AG04449 (cell line): ENCODE data around the gene MFN2.
A peak's percentile ranks its signal among the peaks of the same experiment; 100 is the strongest.

ENCODE experiments used
- CTCF ChIA-PET: fragments of 350-600 bp; formaldehyde crosslinking; extraction: SDS; loops from one replicate; lab custom pipeline; 2021; ENCODE audit warnings: antibody characterized with exemption; lab: Yijun Ruan, JAX
- POLR2A ChIA-PET: fragments of 400-600, 350-600 bp; formaldehyde crosslinking; extraction: SDS; loops from one replicate; lab custom pipeline; 2020; ENCODE audit warnings: antibody characterized with exemption, inconsistent platforms; lab: Yijun Ruan, JAX
- DNase-seq: peaks from one replicate; pipeline ENCODE4 v3.0.0-alpha.2; 2010; ENCODE audit warnings: low read depth, low spot score
- H3K4me3 ChIP-seq: 2 replicates; pipeline ENCODE4 v1.5.1; 2011; ENCODE audit warnings: low read depth, mild to moderate bottlenecking, control low read depth, low read length
- TF ChIP-seq, protein P1 (sequence below): IDR thresholded peaks from one replicate; pipeline ENCODE4 v1.5.1; 2011; ENCODE audit warnings: mild to moderate bottlenecking, moderate library complexity, low read length, control low read depth, inconsistent platforms; ENCODE audit not compliant: insufficient read depth; ENCODE audit errors: missing control alignments

The MFN2 gene

DNA sequence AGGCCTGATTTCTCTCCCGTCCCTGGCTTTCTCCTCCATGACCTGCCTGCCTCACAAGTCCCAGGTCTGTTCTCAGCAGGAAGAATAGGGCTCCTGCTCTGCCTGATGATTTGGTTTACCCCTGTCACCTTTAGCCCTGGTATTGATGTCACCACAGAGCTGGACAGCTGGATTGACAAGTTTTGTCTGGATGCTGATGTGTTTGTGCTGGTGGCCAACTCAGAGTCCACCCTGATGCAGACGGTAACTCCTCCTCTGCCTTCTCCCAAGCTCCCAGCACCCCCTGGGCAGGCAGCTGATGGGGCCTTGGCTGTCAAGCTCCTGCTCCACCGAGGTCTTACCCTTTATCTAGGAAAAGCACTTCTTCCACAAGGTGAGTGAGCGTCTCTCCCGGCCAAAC, 18.4 kb downstream of the MFN2 start:
- ChIA-PET POLR2A (no interaction called here), CTCF (interaction anchor here (4.7 kb wide), 1 partner anchor 13 kb away, joined by 25 read pairs; no protein-coding TSS in a partner anchor)
- DNase-seq = no peak
- H3K4me3 ChIP-seq = no peak overlapping the region
- TF ChIP-seq, protein P1, sequence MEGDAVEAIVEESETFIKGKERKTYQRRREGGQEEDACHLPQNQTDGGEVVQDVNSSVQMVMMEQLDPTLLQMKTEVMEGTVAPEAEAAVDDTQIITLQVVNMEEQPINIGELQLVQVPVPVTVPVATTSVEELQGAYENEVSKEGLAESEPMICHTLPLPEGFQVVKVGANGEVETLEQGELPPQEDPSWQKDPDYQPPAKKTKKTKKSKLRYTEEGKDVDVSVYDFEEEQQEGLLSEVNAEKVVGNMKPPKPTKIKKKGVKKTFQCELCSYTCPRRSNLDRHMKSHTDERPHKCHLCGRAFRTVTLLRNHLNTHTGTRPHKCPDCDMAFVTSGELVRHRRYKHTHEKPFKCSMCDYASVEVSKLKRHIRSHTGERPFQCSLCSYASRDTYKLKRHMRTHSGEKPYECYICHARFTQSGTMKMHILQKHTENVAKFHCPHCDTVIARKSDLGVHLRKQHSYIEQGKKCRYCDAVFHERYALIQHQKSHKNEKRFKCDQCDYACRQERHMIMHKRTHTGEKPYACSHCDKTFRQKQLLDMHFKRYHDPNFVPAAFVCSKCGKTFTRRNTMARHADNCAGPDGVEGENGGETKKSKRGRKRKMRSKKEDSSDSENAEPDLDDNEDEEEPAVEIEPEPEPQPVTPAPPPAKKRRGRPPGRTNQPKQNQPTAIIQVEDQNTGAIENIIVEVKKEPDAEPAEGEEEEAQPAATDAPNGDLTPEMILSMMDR = no peak

DNA sequence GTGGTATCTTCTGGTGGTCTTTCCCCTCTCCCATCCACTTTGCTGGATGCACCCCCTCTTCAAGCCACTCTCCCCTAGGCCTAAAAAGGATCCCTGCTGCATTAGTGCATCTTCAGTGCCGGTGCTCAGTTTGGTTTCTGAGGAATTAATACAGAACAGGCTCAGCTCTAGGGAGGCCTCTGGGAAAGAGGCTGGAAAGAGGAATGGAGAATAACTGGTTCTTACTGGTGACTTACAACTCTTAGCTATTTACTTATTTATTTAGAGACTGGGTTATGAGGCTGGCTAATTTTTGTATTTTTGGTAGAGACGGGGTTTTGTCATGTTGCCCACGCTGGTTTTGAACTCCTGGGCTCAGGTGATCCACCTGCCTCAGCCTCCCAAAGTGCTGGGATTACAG, 19.0 kb downstream of the MFN2 start:
- H3K4me3 ChIP-seq = no peak overlapping the region
- TF ChIP-seq, protein P1 = no peak
- ChIA-PET CTCF (interaction anchor here (4.7 kb wide), 1 partner anchor 14 kb away, joined by 25 read pairs; no protein-coding TSS in a partner anchor), POLR2A (no interaction called here)
- no peak for DNase-seq

DNA sequence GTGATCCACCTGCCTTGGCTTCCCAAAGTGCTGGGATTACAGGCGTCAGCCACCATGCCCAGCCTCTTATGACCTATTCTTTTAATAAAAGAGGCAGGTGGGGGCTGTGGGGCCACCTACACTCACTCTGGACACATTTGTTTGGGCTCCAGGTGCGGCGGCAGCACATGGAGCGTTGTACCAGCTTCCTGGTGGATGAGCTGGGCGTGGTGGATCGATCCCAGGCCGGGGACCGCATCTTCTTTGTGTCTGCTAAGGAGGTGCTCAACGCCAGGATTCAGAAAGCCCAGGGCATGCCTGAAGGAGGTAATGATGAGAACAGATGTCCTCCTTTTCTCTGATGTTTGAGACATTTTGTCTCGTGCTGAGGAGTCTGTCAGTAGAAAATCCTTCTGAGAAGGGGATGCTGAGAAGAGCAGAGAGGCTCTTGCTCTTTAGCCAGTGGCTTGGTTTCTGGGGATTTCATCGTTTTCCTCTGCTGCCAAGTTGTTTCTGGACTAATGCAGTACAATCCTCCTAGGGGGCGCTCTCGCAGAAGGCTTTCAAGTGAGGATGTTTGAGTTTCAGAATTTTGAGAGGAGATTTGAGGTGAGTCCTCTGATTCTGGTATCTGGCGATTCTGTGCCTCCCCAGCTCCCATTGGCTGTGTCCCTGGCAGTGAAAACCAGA, 21.1 kb downstream of the MFN2 start:
- POLR2A ChIA-PET = interaction anchor here (1.1 kb wide), 1 partner anchor 93 kb away, joined by 3 read pairs; no protein-coding TSS in a partner anchor
- CTCF ChIA-PET = interaction anchor here (0.7 to 4.7 kb wide), 8 partner anchors 9 to 78 kb away, joined by 3 to 25 read pairs (median 4); no protein-coding TSS in a partner anchor
- no peak for DNase-seq
- TF ChIP-seq, protein P1 = peak; percentile 25
- H3K4me3 ChIP-seq = no peak overlapping the region

DNA sequence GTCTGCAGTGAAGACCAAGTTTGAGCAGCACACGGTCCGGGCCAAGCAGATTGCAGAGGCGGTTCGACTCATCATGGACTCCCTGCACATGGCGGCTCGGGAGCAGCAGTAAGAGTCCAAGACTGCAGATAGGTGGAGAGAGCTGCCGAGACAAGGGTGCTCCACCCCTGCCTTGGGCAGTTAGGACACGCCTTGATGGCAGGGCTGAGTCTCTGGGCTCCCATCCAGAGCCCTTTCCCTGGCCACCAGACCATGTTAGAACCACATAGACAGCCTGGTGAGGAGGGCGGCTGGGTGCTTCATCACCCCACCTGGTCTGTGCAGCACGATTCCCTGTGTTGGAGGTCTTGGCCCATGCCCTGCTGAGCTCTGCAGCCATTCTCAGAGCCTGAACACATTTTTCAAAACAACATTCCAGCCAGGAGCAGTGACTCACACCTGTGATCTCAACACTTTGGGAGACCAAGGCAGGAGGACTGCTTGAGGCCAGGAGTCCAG, 21.8 kb downstream of the MFN2 start:
- TF ChIP-seq, protein P1 = no peak
- DNase-seq = no peak
- H3K4me3 ChIP-seq = no peak overlapping the region
- POLR2A ChIA-PET = no interaction called here
- CTCF ChIA-PET = interaction anchor here (0.8 to 4.7 kb wide), 7 partner anchors 8 to 78 kb away, joined by 3 to 25 read pairs (median 4); no protein-coding TSS in a partner anchor

DNA sequence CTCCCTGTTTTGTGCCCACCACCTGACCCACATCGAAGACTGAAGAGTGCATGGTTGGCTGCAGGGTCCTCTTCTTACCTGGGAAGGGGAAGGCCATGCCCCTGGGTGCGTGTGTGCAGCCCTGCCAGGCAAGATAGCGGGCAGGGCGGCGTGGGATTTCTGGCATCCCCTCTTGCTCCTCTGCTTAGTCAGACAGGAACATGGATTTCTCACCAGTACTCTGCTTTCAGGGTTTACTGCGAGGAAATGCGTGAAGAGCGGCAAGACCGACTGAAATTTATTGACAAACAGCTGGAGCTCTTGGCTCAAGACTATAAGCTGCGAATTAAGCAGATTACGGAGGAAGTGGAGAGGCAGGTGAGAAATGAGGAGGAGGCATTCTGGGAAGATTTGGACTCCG, 23.5 kb downstream of the MFN2 start:
- ChIA-PET CTCF (interaction anchor here (1.3 to 2.3 kb wide), 3 partner anchors 12 to 76 kb away, joined by 3 to 8 read pairs (median 4); partner anchors contain the start of gene MIIP), POLR2A (interaction anchor here (0.7 kb wide), 1 partner anchor 43 kb away, joined by 4 read pairs; no protein-coding TSS in a partner anchor)
- H3K4me3 ChIP-seq = no peak overlapping the region
- no peak for DNase-seq
- TF ChIP-seq, protein P1 = no peak

DNA sequence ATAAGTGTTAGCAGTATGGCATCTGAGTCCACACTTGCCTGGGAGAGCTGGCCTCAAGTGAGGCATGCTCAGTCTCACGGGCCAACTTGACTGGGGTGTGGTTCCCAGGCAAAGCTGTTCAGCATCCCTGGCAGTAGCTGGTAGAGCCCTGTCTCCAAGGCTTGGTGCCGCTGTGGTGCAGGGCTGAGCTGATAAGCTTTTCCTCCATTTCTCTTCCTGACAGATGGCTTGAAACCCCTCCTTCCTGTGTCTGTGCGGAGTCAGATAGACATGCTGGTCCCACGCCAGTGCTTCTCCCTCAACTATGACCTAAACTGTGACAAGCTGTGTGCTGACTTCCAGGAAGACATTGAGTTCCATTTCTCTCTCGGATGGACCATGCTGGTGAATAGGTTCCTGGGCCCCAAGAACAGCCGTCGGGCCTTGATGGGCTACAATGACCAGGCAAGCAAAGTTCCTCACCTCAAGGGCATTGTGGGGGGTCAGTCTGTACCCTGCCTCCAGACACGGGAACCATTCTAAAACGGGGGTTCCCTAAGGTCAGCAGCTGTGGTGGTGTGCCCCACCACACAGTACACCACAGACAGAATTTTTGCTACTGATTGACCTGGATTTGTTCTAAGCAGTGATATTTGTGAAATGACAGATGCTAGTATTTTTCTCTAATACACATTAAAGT, 25.4 kb downstream of the MFN2 start:
- TF ChIP-seq, protein P1 = no peak
- POLR2A ChIA-PET = no interaction called here
- no peak overlapping the region for H3K4me3 ChIP-seq
- CTCF ChIA-PET = interaction anchor here (2.3 kb wide), 1 partner anchor 13 kb away, joined by 8 read pairs; no protein-coding TSS in a partner anchor
- no peak for DNase-seq
